Sigmoid colon (tissue), 7 donors: ENCODE measurements around the gene DCAF5. TPM values are rescaled to one million over a fixed set of nuclear protein-coding genes. Genes with fewer than 3 reads are reported as not detected.
"Not testable (repeated sequence)": the region's sequence is repeated elsewhere in the genome, so short reads cannot be mapped to it uniquely, and the experiment has no call there.

Experiments
- DNase-seq: peaks from one replicate; pipeline ENCODE4 v3.0.0-alpha.2; 2019
- H3K27ac ChIP-seq, 4 donors: fragments of 200-600 bp; sonication (generic); one replicate each; pipeline ENCODE4 v1.5.1; 2016 to 2019; ENCODE audit warnings: mild to moderate bottlenecking in 1 of 4
- H3K27me3 ChIP-seq, 3 donors: fragments of 200-600 bp; sonication (generic); one replicate each; pipeline ENCODE4 v1.5.1; 2019; ENCODE audit warnings: mild to moderate bottlenecking in 1 of 3
- H3K36me3 ChIP-seq, 4 donors: fragments of 200-600 bp; sonication (generic); one replicate each; pipeline ENCODE4 v1.5.1; 2016 to 2019
- H3K4me1 ChIP-seq, 4 donors: fragments of 200-600 bp; sonication (generic); one replicate each; pipeline ENCODE4 v1.5.1; 2017 to 2019
- H3K4me3 ChIP-seq, 4 donors: fragments of 200-600 bp; sonication (generic); one replicate each; pipeline ENCODE4 v1.5.1; 2017 to 2019; ENCODE audit warnings: mild to moderate bottlenecking in 2 of 4, moderate library complexity in 1 of 4
- H3K9me3 ChIP-seq, 4 donors: fragments of 200-600 bp in 3 of 4; sonication (generic) in 3 of 4; one replicate each; pipeline versions ENCODE4 v1.5.1 to v1.6.1; 2013 to 2019
- CTCF ChIP-seq, 4 experiments: fragments of 450-650 bp in 3 of 4; fragments of 200-600 bp in 1 of 4; IDR thresholded peaks; one replicate each; pipeline ENCODE4 v1.5.1; 2016 to 2019; ENCODE audit warnings: antibody characterized with exemption in 4 of 4, mild to moderate bottlenecking in 3 of 4, moderate library complexity in 2 of 4
- EP300 ChIP-seq, 4 donors: sonication (generic); formaldehyde crosslinking; IDR thresholded peaks; one replicate each; pipeline ENCODE4 v1.6.1; 2017; ENCODE audit warnings: antibody characterized with exemption in 4 of 4
- POLR2A ChIP-seq, 2 donors: fragments of 450-650 bp; IDR thresholded peaks; one replicate each; pipeline ENCODE4 v1.6.1; 2016; ENCODE audit warnings: antibody characterized with exemption in 2 of 2, mild to moderate bottlenecking in 2 of 2, moderate library complexity in 2 of 2
- POLR2AphosphoS5 ChIP-seq, 4 donors: sonication (generic); formaldehyde crosslinking; IDR thresholded peaks; one replicate each; pipeline ENCODE4 v1.6.1; 2017; ENCODE audit warnings: antibody characterized with exemption in 4 of 4
- WGBS, 2 donors: extraction: QIAGEN DNeasy Blood & Tissue Kit; methylation state at CpG; one replicate each; pipeline ENCODE4 v1.1.7; 2013; 5-methylcytosine and 5-hydroxymethylcytosine counted together
- intact Hi-C: fragments of 100-400 bp; cut with DNase I; formaldehyde crosslinking; loops from one replicate; pipeline ENCODE4 v1.15.1; 2023
- polyA plus RNA-seq, 3 donors: library from polyadenylated mRNA; stranded (reverse); fragments of 200-250 nt; gene quantifications; one replicate each; pipeline ENCODE4 v1.2.3, GENCODE V29; 2013
- total RNA-seq, 4 donors: library from RNA; depleted of rRNA; stranded (reverse); fragments of >200 nt; gene quantifications; one replicate each; pipeline ENCODE4 v1.1.0, GENCODE V29; 2016
- donor health status: healthy with polysubstance abuse.
- donor health status: Bipolar disorder and iron deficiency.
- donor health status: healthy.

Gene DCAF5
- total and polyA plus RNA-seq, 7 donors, result 13.2 to 56.8 (median 36.4) TPM

- TF ChIP-seq CTCF (IDR thresholded peaks at IDR 0.05) (no peak), EP300 (IDR thresholded peaks at IDR 0.05) (peak in 2 of 4 donors; percentile 26 to 51), POLR2A (IDR thresholded peaks at IDR 0.05) (no peak), POLR2AphosphoS5 (IDR thresholded peaks at IDR 0.05) (peak in 3 of 4 donors; percentile 28 to 61 (median 57))
- WGBS, 2 donors, result 78 to 91% methylated on average over 4 of the region's 4 CpGs
- Histone ChIP-seq H3K4me3 (no peak overlapping the region), H3K27me3 (no peaks in the 10 kb centered on the region), H3K27ac (peak overlapping the region; percentile 70 to 86 (median 84)), H3K4me1 (peaks cover 0 to 43% (median 34%) of the 10 kb centered on the region in 4 donors), H3K36me3 (peaks cover 0 to 32% (median 3%) of the 10 kb centered on the region in 4 donors), H3K9me3 (no peaks in the 10 kb centered on the region)
- DNase-seq, result no peak
- intact Hi-C loops, result no loop called here
Measured at GRCh38 chr14:69079188-69079742, 73.7 kb downstream of the DCAF5 start.

GRCh38 chr14:69077841-69078240 is 75.1 kb downstream of the DCAF5 start:
- Histone ChIP-seq H3K4me1 (peaks cover 0 to 54% (median 34%) of the 10 kb centered on the region in 4 donors), H3K27me3 (no peaks in the 10 kb centered on the region), H3K27ac (peak overlapping the region; percentile 70 to 86 (median 84)), H3K9me3 (no peaks in the 10 kb centered on the region), H3K4me3 (no peak overlapping the region), H3K36me3 (peaks cover 0 to 30% (median 4%) of the 10 kb centered on the region in 4 donors)
- intact Hi-C loops, result no loop called here
- no peak for TF ChIP-seq EP300 (IDR thresholded peaks at IDR 0.05)
- no peak for TF ChIP-seq POLR2A (IDR thresholded peaks at IDR 0.05)
- DNase-seq, result no peak

DNA sequence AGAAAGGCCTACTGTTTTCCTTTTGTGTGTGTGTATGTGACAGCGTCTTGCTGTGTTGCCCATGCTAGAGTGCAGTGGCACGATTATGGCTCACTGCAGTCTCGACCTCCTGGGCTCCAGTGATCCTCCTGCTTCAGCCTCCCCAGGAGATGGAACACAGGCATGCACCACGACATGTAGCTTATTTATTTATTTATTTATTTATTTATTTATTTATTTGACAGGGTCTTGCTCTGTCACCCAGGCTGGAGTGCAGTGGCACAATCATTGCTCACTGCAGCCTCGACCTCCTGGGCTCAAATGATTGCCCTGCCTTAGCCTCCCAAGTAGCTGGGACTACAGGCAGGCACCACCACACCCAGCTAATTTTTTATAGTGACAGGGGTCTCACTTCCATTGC is 75.7 kb downstream of the DCAF5 start:
- intact Hi-C loops, DNase-seq, H3K4me3 ChIP-seq, H3K27me3 ChIP-seq, H3K9me3 ChIP-seq: not testable (repeated sequence)
- H3K27ac ChIP-seq, result peak overlapping the region; percentile 70 to 86 (median 84)
- H3K36me3 ChIP-seq, result peaks cover 0 to 36% (median 4%) of the 10 kb centered on the region in 4 donors
- peaks cover 0 to 57% (median 34%) of the 10 kb centered on the region in 4 donors for H3K4me1 ChIP-seq
- 95 to 98% methylated on average over 5 of the region's 5 CpGs for whole genome bisulfite sequencing, 2 donors

DNA sequence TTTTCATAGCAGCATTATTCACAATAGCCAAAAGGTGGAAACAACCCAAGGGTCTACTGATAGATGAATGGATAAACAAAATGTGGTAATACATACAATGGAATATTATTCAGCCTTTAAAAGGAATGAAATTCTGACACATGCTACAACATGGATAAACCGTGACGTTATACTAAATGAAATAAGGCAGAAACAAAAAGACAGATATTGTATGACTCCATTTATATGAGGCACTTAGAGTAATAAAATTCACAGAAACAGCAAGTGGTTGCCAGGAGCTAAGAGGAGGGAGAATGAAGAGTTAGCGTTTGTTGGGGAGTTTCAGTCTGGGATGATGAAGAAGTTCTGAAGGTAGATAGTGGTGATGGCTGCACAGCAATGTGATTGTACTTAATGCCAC is 76.6 kb downstream of the DCAF5 start:
- peaks cover 0 to 57% (median 34%) of the 10 kb centered on the region in 4 donors for H3K4me1 ChIP-seq
- H3K4me3 ChIP-seq, result no peak overlapping the region
- intact Hi-C loops, result no loop called here
- DNase-seq, result no peak
- peaks cover 0 to 34% (median 4%) of the 10 kb centered on the region in 4 donors for H3K36me3 ChIP-seq
- H3K9me3 ChIP-seq, result no peaks in the 10 kb centered on the region
- TF ChIP-seq POLR2A (IDR thresholded peaks at IDR 0.05), result no peak
- TF ChIP-seq EP300 (IDR thresholded peaks at IDR 0.05), result peak; percentile 4 to 82 (median 53)
- TF ChIP-seq POLR2AphosphoS5 (IDR thresholded peaks at IDR 0.05), result peak; percentile 30 to 80 (median 60)
- H3K27me3 ChIP-seq, result no peaks in the 10 kb centered on the region
- WGBS, 2 donors, result 56 to 65% methylated on average over 3 of the region's 3 CpGs
- H3K27ac ChIP-seq, result peak overlapping the region; percentile 70 to 86 (median 84)

DNA sequence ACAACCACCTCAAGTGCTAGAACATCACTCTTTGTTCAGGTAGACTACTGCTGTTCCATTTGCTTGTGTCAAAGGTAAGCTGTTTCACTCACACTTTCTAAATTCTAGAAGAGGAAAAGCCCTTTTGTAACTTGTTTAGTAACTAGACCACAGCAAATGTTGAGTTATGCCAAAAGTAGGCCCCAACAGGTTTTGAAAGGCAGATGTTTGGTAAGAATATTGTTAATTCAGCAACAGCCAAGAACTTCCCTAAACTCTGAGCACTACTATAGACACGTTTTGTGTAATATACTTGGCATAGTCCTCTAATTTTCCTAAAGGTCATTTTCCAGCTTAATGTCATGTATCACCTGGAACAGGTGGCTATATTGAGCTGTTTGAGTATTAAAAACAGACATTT is 79.0 kb downstream of the DCAF5 start:
- intact Hi-C loops, result no loop called here
- Histone ChIP-seq H3K27ac (peak overlapping the region in 2 of 4 donors; percentile 83 to 86), H3K9me3 (no peaks in the 10 kb centered on the region), H3K36me3 (peaks cover 0 to 35% (median 4%) of the 10 kb centered on the region in 4 donors), H3K4me1 (peaks cover 0 to 50% (median 27%) of the 10 kb centered on the region in 4 donors), H3K27me3 (no peaks in the 10 kb centered on the region), H3K4me3 (no peak overlapping the region)
- TF ChIP-seq CTCF (IDR thresholded peaks at IDR 0.05) (no peak), EP300 (IDR thresholded peaks at IDR 0.05) (no peak), POLR2AphosphoS5 (IDR thresholded peaks at IDR 0.05) (no peak), POLR2A (IDR thresholded peaks at IDR 0.05) (no peak)
- 57 to 64% methylated on average over 1 of the region's 1 CpG for WGBS, 2 donors
- no peak for DNase-seq

DNA sequence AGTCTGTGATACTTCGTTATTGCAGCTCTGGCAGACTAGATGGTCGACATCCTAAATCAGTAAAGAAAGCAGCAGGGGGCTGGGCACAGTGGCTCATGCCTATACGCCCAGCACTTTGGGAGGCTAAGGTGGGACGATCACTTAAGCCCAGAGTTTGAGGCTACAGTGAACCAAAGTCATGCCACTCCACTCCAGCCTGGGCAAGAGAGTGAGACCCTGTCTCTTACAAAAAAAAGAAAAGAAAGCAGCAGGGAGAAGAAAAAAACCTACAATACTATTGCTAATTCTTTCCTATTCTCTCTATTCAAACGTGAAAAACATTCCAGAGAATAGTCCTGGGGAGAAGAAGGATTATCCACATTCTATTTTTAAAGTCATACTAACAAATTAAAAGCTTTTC is 79.5 kb downstream of the DCAF5 start:
- Histone ChIP-seq H3K9me3 (no peaks in the 10 kb centered on the region), H3K4me1 (peaks cover 0 to 50% (median 27%) of the 10 kb centered on the region in 4 donors), H3K27ac (peak overlapping the region in 2 of 4 donors; percentile 22 to 86), H3K27me3 (no peaks in the 10 kb centered on the region), H3K4me3 (no peak overlapping the region), H3K36me3 (peaks cover 0 to 37% (median 4%) of the 10 kb centered on the region in 4 donors)
- WGBS, 2 donors, result 92% methylated on average over 5 of the region's 5 CpGs
- intact Hi-C loops, result no loop called here
- TF ChIP-seq EP300 (IDR thresholded peaks at IDR 0.05) (no peak), POLR2AphosphoS5 (IDR thresholded peaks at IDR 0.05) (no peak), CTCF (IDR thresholded peaks at IDR 0.05) (no peak), POLR2A (IDR thresholded peaks at IDR 0.05) (no peak)
- DNase-seq, result no peak
